Stimulated activated memory B cell treated with anti-CD40 and anti-IgM and Interleukin-4, amounts not matched to agents 10 μg/mL and 1 μg/mL and 100 μg/mL, for 72 hours (primary cell): Measurements from ENCODE around the gene EXOSC6.
"Not testable (repeated sequence)": the region's sequence is repeated elsewhere in the genome, so short reads cannot be mapped to it uniquely, and the experiment has no call there.

ENCODE experiments used
- ATAC-seq: fragments of 150-1000 bp; cut with Tn5 transposase; 2 replicates; pipeline ENCODE4 v1.10.0; 2021
- H3K27ac Mint-ChIP-seq: one replicate; pipeline ENCODE4 v1.8.0; 2022; ENCODE audit warnings: mild to moderate bottlenecking, mixed read lengths
- H3K27me3 Mint-ChIP-seq: one replicate; pipeline ENCODE4 v1.8.0; 2022; ENCODE audit warnings: mixed read lengths
- H3K36me3 Mint-ChIP-seq: one replicate; pipeline ENCODE4 v1.8.0; 2022; ENCODE audit warnings: mixed read lengths
- H3K4me1 Mint-ChIP-seq: one replicate; pipeline ENCODE4 v1.8.0; 2022; ENCODE audit warnings: mixed read lengths
- H3K4me3 Mint-ChIP-seq: one replicate; pipeline ENCODE4 v1.8.0; 2022; ENCODE audit warnings: mild to moderate bottlenecking, moderate library complexity, mixed read lengths
- H3K9me3 Mint-ChIP-seq: one replicate; pipeline ENCODE4 v1.8.0; 2022; ENCODE audit warnings: mixed read lengths

EXOSC6 gene

GRCh38 chr16:70226024-70226423 is 25.7 kb downstream of the EXOSC6 start:
- H3K27me3 Mint-ChIP-seq, H3K9me3 Mint-ChIP-seq, H3K4me3 Mint-ChIP-seq, H3K4me1 Mint-ChIP-seq, ATAC-seq, H3K27ac Mint-ChIP-seq: not testable (repeated sequence)
- H3K36me3 Mint-ChIP-seq: peaks cover 40% of the 10 kb centered on the region

- H3K27me3 Mint-ChIP-seq, H3K9me3 Mint-ChIP-seq, H3K4me1 Mint-ChIP-seq, ATAC-seq, H3K27ac Mint-ChIP-seq, H3K4me3 Mint-ChIP-seq: not testable (repeated sequence)
- peaks cover 43% of the 10 kb centered on the region for H3K36me3 Mint-ChIP-seq
Measured at GRCh38 chr16:70225430-70225829, 26.3 kb downstream of the EXOSC6 start.

DNA sequence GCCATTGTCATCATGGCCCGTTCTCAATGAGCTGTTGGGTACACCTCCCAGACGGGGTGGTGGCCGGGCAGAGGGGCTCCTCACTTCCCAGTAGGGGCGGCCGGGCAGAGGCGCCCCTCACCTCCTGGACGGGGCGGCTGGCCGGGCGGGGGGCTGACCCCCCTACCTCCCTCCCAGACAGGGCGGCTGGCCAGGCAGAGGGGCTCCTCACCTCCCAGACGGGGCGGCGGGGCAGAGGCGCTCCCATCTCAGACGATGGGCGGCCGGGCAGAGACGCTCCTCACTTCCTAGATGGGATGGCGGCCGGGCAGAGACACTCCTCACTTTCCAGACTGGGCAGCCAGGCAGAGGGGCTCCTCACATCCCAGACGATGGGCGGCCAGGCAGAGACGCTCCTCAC is 27.1 kb downstream of the EXOSC6 start:
- H3K9me3 Mint-ChIP-seq, H3K27me3 Mint-ChIP-seq, H3K27ac Mint-ChIP-seq, ATAC-seq, H3K4me1 Mint-ChIP-seq, H3K4me3 Mint-ChIP-seq: not testable (repeated sequence)
- peaks cover 43% of the 10 kb centered on the region for H3K36me3 Mint-ChIP-seq

- H3K4me3 Mint-ChIP-seq, H3K27me3 Mint-ChIP-seq, H3K9me3 Mint-ChIP-seq, H3K4me1 Mint-ChIP-seq, H3K27ac Mint-ChIP-seq, ATAC-seq: not testable (repeated sequence)
- H3K36me3 Mint-ChIP-seq: peaks cover 43% of the 10 kb centered on the region
Measured at GRCh38 chr16:70223971-70224513, 27.7 kb downstream of the EXOSC6 start.

GRCh38 chr16:70223216-70223615 is 28.5 kb downstream of the EXOSC6 start:
- H3K4me3 Mint-ChIP-seq, H3K27me3 Mint-ChIP-seq, H3K9me3 Mint-ChIP-seq, H3K4me1 Mint-ChIP-seq, ATAC-seq: not testable (repeated sequence)
- Mint-ChIP-seq H3K27ac (peak overlapping the region; percentile 17), H3K36me3 (peaks cover 45% of the 10 kb centered on the region)

DNA sequence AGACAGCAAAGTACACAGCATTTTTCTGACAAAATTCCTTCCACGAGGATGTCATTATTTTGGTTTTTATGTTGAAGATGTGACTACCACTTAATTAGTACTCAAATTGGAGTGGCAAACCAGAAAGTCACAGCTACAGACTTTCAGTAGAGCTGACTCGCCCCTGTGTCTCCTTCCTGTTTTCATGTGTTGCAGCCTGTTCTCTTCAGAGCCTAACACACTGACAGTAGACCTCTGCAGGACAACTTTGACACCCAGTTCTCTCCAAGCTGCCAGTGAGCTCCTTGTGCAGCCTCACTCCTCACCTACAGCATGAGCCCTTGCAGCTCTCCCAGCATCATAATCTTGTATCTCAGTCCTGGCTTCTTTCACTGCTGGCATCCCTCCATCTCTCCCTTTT is 29.2 kb downstream of the EXOSC6 start:
- peak overlapping the region; percentile 17 for H3K27ac Mint-ChIP-seq
- not testable (repeated sequence) for H3K4me1 Mint-ChIP-seq, H3K27me3 Mint-ChIP-seq, H3K4me3 Mint-ChIP-seq, H3K9me3 Mint-ChIP-seq, ATAC-seq
- H3K36me3 Mint-ChIP-seq: peaks cover 45% of the 10 kb centered on the region

GRCh38 chr16:70218586-70218985 is 33.2 kb downstream of the EXOSC6 start:
- not testable (repeated sequence) for H3K27me3 Mint-ChIP-seq, H3K9me3 Mint-ChIP-seq, H3K27ac Mint-ChIP-seq, H3K4me3 Mint-ChIP-seq, ATAC-seq, H3K4me1 Mint-ChIP-seq
- H3K36me3 Mint-ChIP-seq: peaks cover 36% of the 10 kb centered on the region

DNA sequence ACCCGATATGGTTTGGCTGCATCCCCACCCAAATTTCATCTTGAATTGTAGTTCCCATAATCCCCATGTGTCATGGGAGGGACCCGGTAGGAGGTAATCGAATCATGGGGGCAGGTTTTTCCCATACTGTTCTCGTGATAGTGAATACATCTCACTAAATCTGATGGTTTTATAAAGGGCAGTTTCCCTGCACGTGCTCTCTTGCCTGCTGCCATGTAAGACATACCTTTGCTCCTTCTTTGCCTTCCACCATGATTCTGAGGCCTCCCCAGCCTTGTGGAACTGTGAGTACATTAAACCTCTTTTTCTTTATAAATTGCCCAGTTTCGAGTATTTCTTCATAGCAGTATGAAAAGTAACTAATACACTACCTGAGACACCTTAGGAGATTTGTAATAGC is 45.4 kb downstream of the EXOSC6 start:
- H3K27ac Mint-ChIP-seq, ATAC-seq, H3K4me3 Mint-ChIP-seq, H3K9me3 Mint-ChIP-seq, H3K4me1 Mint-ChIP-seq, H3K27me3 Mint-ChIP-seq: not testable (repeated sequence)
- H3K36me3 Mint-ChIP-seq: peaks cover 41% of the 10 kb centered on the region

GRCh38 chr16:70204668-70205405 is 46.9 kb downstream of the EXOSC6 start:
- not testable (repeated sequence) for H3K9me3 Mint-ChIP-seq, H3K27me3 Mint-ChIP-seq, H3K4me1 Mint-ChIP-seq, H3K27ac Mint-ChIP-seq, H3K4me3 Mint-ChIP-seq, ATAC-seq
- peaks cover 26% of the 10 kb centered on the region for H3K36me3 Mint-ChIP-seq

GRCh38 chr16:70204010-70204409 is 47.7 kb downstream of the EXOSC6 start:
- not testable (repeated sequence) for H3K9me3 Mint-ChIP-seq, H3K4me1 Mint-ChIP-seq, ATAC-seq, H3K27me3 Mint-ChIP-seq, H3K27ac Mint-ChIP-seq, H3K4me3 Mint-ChIP-seq
- peaks cover 22% of the 10 kb centered on the region for H3K36me3 Mint-ChIP-seq

GRCh38 chr16:70203508-70203907 is 48.2 kb downstream of the EXOSC6 start:
- not testable (repeated sequence) for H3K9me3 Mint-ChIP-seq, H3K4me3 Mint-ChIP-seq, H3K27ac Mint-ChIP-seq, H3K27me3 Mint-ChIP-seq, H3K4me1 Mint-ChIP-seq, ATAC-seq
- H3K36me3 Mint-ChIP-seq: peaks cover 22% of the 10 kb centered on the region

- not testable (repeated sequence) for H3K27ac Mint-ChIP-seq, H3K36me3 Mint-ChIP-seq, H3K4me1 Mint-ChIP-seq, ATAC-seq, H3K4me3 Mint-ChIP-seq, H3K9me3 Mint-ChIP-seq, H3K27me3 Mint-ChIP-seq
Measured at GRCh38 chr16:70200063-70200462, 51.7 kb downstream of the EXOSC6 start.

DNA sequence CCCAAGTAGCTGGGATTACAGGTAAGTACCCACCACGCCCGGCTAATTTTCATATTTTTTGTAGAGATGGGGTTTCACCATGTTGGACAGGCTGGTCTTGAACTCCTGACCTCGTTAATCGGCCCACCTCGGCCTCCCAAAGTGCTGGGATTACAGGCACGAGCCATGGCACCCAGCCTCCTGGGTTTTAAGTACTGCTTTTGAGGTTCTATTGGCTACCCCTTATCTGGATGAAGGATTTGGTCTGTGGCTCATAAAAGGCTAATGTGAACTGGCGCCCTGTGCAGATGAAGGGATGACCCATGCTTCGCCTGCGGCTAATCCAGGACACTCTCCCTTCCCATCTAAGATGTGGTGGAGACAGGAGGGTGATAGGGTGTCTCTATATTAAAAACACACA is 52.6 kb downstream of the EXOSC6 start:
- ATAC-seq, H3K4me3 Mint-ChIP-seq, H3K4me1 Mint-ChIP-seq, H3K27me3 Mint-ChIP-seq, H3K9me3 Mint-ChIP-seq, H3K36me3 Mint-ChIP-seq, H3K27ac Mint-ChIP-seq: not testable (repeated sequence)

GRCh38 chr16:70198666-70199065 is 53.1 kb downstream of the EXOSC6 start:
- H3K36me3 Mint-ChIP-seq, H3K27ac Mint-ChIP-seq, ATAC-seq, H3K4me3 Mint-ChIP-seq, H3K9me3 Mint-ChIP-seq, H3K4me1 Mint-ChIP-seq, H3K27me3 Mint-ChIP-seq: not testable (repeated sequence)

DNA sequence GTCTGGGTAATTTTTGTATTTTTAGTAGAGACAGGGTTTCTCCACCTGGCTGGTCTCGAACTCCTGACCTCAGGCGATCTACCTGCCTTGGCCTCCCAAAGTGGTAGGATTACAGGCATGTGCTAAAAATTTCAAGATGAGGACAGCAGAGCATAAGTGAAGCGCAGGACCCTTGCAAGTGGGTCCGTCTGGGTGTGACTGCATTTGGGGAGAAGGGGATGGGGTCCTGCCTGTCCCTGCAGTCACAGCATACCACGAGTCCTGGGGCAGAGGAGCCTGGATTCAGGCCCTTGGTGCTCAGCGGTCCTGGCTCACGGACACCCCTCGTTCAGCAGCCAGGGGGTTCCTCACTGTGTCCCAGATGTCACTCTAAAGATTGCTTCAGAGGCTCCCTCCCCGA is 53.5 kb downstream of the EXOSC6 start:
- H3K36me3 Mint-ChIP-seq, H3K27me3 Mint-ChIP-seq, H3K9me3 Mint-ChIP-seq, H3K4me3 Mint-ChIP-seq, H3K4me1 Mint-ChIP-seq, ATAC-seq, H3K27ac Mint-ChIP-seq: not testable (repeated sequence)

- not testable (repeated sequence) for H3K27me3 Mint-ChIP-seq, H3K36me3 Mint-ChIP-seq, H3K4me1 Mint-ChIP-seq, H3K4me3 Mint-ChIP-seq, ATAC-seq, H3K9me3 Mint-ChIP-seq, H3K27ac Mint-ChIP-seq
Measured at GRCh38 chr16:70197611-70198010, 54.1 kb downstream of the EXOSC6 start.
